Cardiac fibroblast (primary cell): Measurements from ENCODE around the gene FYCO1.
A peak's percentile ranks its signal among the peaks of the same experiment; 100 is the strongest.

ENCODE experiments used
- DNase-seq, 2 donors: peaks; one replicate each; pipeline versions ENCODE4 v3.0.0 to v3.0.0-alpha.2; 2010; ENCODE audit warnings: low read depth in 2 of 2
- H3K4me3 ChIP-seq, 2 donors: replicated peaks in 1 of 2; 1 replicate in 1 of 2; 2 replicates in 1 of 2; pipeline ENCODE4 v1.5.1; 2011; ENCODE audit warnings: low read depth in 2 of 2, low read length in 2 of 2, mild to moderate bottlenecking in 2 of 2, moderate library complexity in 1 of 2
- CTCF ChIP-seq: IDR thresholded peaks from one replicate; pipeline ENCODE4 v1.5.1; 2011; ENCODE audit warnings: low read depth, mild to moderate bottlenecking, low read length, inconsistent platforms

The FYCO1 gene

GRCh38 chr3:45921158-45922038, 74.2 kb downstream of the FYCO1 start:
- no peak for DNase-seq
- H3K4me3 ChIP-seq = no peak overlapping the region
- TF ChIP-seq CTCF = no peak

GRCh38 chr3:45917146-45917898, 78.3 kb downstream of the FYCO1 start:
- H3K4me3 ChIP-seq = no peak overlapping the region
- DNase-seq = no peak
- TF ChIP-seq CTCF = no peak

GRCh38 chr3:45915518-45916231, 79.9 kb downstream of the FYCO1 start:
- no peak for TF ChIP-seq CTCF
- no peak overlapping the region for H3K4me3 ChIP-seq
- peak; percentile 67 to 79 for DNase-seq

GRCh38 chr3:45915059-45915439, 80.6 kb downstream of the FYCO1 start:
- no peak for DNase-seq
- no peak for TF ChIP-seq CTCF
- H3K4me3 ChIP-seq = no peak overlapping the region

GRCh38 chr3:45914362-45915058, 81.1 kb downstream of the FYCO1 start:
- no peak for DNase-seq
- H3K4me3 ChIP-seq = no peak overlapping the region
- TF ChIP-seq CTCF = no peak

GRCh38 chr3:45912435-45912834, 83.2 kb downstream of the FYCO1 start:
- no peak overlapping the region for H3K4me3 ChIP-seq
- TF ChIP-seq CTCF = no peak
- no peak for DNase-seq
